HL-60 (cell line): ENCODE measurements around the gene IFITM10.

Source experiments
- TF ChIP-seq, protein P1 (sequence below): IDR thresholded peaks from one replicate; pipeline ENCODE4 v1.5.1; 2011; ENCODE audit warnings: low read length, control low read depth, inconsistent platforms; ENCODE audit not compliant: insufficient read depth
- TF ChIP-seq, protein P2 (sequence below): IDR thresholded peaks from 2 replicates; pipeline ENCODE4 v1.6.1; 2012; ENCODE audit warnings: low read depth; ENCODE audit not compliant: insufficient replicate concordance

DNA sequence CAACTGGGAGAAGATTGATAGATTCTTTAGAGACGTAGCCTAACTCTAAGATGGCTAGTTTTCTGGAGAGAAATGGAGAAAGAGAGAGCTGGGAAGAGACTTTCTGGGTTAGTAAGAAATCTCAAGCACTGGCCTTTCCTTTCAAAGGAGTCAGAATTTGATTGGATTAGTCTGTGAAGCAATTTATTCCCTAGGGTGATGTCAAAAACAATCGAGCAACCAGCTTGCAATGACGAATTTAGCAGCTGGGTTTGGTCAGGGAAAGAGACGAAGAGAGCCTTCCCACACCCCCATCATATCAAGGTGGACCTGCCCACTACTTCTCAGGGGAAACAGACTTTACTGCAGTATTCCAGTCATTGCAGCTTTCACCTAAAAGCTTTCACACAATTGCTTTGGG, 42.6 kb downstream of the IFITM10 start:
- TF ChIP-seq, protein P1, sequence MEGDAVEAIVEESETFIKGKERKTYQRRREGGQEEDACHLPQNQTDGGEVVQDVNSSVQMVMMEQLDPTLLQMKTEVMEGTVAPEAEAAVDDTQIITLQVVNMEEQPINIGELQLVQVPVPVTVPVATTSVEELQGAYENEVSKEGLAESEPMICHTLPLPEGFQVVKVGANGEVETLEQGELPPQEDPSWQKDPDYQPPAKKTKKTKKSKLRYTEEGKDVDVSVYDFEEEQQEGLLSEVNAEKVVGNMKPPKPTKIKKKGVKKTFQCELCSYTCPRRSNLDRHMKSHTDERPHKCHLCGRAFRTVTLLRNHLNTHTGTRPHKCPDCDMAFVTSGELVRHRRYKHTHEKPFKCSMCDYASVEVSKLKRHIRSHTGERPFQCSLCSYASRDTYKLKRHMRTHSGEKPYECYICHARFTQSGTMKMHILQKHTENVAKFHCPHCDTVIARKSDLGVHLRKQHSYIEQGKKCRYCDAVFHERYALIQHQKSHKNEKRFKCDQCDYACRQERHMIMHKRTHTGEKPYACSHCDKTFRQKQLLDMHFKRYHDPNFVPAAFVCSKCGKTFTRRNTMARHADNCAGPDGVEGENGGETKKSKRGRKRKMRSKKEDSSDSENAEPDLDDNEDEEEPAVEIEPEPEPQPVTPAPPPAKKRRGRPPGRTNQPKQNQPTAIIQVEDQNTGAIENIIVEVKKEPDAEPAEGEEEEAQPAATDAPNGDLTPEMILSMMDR, result no peak
- TF ChIP-seq, protein P2, sequence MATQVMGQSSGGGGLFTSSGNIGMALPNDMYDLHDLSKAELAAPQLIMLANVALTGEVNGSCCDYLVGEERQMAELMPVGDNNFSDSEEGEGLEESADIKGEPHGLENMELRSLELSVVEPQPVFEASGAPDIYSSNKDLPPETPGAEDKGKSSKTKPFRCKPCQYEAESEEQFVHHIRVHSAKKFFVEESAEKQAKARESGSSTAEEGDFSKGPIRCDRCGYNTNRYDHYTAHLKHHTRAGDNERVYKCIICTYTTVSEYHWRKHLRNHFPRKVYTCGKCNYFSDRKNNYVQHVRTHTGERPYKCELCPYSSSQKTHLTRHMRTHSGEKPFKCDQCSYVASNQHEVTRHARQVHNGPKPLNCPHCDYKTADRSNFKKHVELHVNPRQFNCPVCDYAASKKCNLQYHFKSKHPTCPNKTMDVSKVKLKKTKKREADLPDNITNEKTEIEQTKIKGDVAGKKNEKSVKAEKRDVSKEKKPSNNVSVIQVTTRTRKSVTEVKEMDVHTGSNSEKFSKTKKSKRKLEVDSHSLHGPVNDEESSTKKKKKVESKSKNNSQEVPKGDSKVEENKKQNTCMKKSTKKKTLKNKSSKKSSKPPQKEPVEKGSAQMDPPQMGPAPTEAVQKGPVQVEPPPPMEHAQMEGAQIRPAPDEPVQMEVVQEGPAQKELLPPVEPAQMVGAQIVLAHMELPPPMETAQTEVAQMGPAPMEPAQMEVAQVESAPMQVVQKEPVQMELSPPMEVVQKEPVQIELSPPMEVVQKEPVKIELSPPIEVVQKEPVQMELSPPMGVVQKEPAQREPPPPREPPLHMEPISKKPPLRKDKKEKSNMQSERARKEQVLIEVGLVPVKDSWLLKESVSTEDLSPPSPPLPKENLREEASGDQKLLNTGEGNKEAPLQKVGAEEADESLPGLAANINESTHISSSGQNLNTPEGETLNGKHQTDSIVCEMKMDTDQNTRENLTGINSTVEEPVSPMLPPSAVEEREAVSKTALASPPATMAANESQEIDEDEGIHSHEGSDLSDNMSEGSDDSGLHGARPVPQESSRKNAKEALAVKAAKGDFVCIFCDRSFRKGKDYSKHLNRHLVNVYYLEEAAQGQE, result no peak
